HG03045 (cell line): Measurements from ENCODE around the gene SEMG1.

Source experiments
- ATAC-seq: cut with Tn5 transposase; IDR thresholded peaks from one replicate; pipeline ENCODE4 v1.9.1; 2021; ENCODE audit warnings: mild to moderate bottlenecking, moderate library complexity; ENCODE audit not compliant: unreplicated experiment

The SEMG1 gene, protein sequence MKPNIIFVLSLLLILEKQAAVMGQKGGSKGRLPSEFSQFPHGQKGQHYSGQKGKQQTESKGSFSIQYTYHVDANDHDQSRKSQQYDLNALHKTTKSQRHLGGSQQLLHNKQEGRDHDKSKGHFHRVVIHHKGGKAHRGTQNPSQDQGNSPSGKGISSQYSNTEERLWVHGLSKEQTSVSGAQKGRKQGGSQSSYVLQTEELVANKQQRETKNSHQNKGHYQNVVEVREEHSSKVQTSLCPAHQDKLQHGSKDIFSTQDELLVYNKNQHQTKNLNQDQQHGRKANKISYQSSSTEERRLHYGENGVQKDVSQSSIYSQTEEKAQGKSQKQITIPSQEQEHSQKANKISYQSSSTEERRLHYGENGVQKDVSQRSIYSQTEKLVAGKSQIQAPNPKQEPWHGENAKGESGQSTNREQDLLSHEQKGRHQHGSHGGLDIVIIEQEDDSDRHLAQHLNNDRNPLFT

DNA sequence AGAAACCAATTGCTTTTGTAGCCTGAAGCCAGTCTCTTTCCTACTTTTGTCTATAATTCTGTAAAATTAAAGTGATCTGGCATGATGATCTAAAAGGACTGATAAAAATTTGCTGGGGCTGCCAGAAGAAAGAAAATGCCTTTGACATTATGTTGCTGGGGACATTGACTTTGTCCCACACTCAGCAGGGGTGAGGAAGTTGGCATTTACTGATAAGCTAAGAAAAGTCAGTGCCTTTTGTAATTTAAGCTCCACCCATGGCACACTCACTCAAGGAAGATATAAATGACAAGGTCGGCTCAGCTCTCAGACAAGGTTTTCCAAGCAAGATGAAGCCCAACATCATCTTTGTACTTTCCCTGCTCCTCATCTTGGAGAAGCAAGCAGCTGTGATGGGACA lies at the start of gene SEMG1:
Gene SEMG1, plus strand, starts transcription at position 309 of the 400 bp plus-strand sequence. Its CDS starts 21 bp downstream, at position 330.
- ATAC-seq, result no peak

DNA sequence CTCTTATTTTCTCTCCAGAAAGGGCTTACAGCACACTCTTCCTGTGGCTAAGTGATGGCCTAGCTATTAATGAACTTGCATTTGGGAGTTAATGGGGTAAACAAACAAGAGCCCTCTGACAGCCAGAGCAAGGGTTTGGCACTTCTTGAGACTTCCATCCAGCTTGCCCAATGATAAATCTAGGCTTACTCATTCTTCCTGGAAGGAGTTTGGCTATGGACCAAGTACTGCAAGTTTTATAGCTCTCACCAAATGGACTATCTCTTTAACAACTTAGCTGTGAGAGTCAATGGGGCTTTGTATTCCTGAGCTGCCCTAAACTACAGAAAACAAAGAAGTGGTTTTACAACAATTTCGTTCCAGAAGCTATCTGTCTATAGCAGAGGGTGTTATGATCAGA lies 48.9 kb upstream of the SEMG1 start:
- ATAC-seq, result no peak

DNA sequence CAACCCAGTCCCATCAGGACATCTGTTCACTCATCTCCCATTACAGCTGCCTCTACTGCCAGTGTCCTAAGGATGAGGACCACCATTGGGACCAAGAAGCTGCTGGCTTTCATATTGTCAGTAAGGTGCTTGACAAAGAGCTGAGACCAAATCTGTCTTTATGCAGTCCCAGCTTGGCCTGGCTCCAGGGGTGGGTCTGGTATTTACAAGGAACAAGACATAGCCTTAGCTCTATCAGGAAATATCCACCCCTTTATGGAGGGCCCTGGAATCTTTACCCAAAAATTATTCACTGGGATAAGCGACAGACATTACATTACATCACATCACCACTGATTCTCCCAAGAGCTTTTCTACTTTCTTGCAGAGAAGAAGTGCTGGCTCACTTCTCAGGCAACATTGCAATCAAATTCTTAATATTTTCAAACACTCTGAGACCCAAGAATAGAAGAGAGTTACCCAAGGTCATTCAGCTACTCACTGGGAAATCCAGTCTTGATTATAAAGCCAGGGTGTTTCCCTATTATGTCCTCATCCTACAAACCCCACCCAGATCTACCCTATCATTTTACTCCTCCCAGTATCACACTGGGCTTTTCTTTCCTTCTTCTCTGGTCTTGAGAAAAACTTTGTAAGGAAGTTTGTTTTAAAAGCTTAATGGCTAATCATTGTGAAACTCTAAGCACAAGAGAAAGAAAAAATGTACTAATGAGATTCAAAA lies 43.6 kb upstream of the SEMG1 start:
- no peak for ATAC-seq

DNA sequence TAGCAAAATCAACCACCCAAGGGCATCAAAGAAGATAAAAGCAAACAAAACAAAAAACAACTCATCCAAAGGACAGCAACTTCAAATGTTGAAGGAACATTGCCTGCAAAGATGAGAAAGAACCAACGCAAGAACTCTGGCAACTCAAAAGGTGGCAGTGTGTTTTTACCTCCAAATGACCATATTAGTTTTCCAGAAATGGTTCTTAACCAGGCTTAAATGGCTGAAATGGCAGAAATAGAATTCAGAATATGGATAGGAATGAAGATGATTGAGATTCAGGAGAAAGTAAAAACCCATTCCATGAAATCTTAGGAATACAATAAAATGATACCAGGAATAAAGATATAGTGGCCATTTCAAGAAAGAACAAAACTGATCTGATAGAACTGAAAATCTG lies 41.9 kb upstream of the SEMG1 start:
- ATAC-seq, result no peak

DNA sequence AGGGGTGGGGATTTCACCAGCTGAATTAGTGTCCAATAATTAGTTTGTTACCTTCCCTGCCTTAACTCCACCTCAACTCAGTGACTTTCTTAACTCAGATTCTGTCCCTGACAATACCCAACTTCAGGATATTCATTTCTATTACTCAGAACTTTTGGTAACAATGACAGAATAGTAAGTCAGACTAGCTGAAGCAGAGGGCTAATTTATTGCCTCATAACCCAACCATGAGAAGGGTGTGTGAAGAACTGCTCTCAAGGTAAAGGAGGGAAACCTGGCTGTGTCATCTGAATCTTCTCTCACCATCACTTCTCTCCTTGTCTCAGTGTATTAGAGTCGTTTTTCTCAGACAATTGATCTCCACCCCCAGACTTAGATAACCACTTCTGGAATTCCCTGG lies 33.3 kb upstream of the SEMG1 start:
- no peak for ATAC-seq

DNA sequence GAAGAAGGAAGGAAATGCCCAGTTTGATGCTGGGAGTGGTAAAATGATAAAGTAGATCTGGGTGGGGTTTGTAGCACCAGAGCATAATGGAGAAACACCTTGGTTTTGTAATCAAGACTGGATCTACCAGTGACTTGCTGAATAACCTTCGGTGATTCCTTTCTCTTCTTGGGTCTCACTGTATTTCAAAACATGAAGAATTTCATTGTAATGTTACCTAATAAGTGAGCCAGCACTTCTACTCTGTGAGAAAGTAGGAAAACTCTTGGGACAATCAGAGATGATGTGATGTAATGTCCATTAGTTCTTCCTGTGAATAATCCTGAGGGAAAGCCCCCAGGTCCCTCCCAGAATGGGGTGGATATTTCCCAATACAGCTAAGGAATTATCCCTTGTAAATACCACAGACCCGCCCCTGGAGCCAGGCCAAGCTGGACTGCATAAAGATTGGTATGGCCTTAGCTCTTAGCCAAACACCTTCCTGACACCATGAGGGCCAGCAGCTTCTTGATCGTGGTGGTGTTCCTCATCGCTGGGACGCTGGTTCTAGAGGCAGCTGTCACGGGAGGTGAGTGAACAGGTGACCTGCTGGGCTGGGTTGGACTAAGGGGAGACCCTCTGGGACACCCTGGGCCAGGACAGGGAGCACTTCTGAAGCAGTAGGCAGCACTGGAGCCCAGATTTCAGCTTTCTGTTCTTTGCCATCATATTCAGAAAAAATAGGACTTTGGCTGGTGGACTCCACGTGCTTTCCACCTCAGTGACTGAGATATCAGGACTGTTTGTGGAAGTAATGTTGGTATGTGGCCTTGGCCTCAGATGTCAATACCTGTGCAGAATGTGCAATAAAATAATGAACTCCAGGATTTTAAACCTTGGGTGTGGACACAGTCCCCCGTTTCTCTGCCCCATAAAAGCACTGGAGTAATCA lies 32.1 kb upstream of the SEMG1 start, which contains the start of gene PI3:
Gene PI3, plus strand, starts transcription at position 469 of the 931 bp plus-strand sequence. Its CDS starts 21 bp downstream, at position 490.
- ATAC-seq, result no peak

DNA sequence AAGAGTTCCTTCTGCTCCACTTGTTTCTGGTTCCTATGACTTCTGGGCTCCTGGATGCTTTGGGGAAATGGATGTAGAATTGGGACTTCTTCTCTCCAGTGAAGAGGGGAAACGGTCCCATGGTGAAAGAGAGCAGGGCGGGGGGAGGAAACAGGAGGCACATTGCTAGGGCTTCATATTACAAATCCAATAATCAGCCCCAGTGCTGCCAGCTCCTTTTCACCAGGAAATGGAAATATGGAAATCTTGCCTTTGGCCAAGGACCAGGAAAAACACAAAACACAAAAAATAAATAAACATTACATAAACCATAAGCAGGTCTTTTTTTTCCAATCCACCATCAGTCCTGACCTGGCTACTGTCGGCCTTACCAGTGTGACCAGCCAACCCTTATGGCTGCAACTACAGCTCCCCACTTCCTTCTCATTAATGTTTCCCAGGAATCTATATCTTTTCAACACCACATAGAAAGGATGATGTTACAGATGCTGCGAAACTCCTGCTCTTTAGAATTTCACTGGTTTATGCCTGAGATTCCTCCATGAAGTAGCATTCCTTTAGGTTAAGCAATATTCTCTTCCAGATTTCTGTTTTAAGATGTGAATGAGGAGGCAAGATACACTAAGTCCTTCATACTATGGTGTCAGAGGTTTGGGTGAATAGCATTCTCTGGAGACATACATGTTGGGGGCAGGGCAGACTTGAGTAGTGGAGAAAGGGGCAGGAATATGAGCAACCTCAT lies 30.1 kb upstream of the SEMG1 start:
- ATAC-seq, result no peak

DNA sequence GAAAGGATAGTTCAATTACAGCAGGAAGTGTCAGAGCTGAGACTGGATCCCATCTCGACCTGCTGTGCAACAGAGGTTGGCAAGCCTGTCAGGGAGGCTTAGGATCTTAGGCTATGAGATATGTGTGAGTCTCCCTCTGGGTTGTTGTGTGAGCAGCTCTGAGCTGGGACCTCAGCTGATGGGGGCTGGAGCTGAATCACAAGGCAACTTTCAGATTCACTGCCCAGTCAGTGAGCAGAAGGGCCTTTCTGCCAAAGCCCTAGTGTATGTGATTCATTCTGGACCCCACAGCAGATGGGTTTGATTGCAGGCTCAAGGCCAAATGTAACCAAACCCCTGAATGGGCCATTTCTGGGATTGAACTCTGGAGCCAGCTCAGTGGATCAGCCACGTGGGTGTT lies 27.7 kb upstream of the SEMG1 start:
- ATAC-seq, result no peak

DNA sequence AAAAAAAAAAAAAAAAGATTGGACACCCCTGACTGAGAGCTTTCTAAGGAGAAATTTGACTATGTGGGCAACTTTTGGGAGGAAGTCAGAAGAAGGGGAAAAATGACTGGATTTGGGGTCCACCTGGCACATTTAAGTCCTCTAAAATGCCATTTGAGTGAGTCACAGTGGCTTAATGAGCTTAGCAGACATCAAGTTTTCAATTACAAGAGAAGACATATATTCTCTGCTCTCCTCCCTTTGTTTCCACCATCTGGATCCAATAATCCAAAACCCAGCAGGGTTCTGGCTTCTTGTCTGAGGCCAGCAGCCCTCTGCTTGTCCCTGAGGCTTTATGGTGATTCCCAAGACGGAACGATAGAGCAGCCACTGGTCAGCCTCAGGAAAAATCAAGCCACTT lies 25.2 kb upstream of the SEMG1 start:
- no peak for ATAC-seq

DNA sequence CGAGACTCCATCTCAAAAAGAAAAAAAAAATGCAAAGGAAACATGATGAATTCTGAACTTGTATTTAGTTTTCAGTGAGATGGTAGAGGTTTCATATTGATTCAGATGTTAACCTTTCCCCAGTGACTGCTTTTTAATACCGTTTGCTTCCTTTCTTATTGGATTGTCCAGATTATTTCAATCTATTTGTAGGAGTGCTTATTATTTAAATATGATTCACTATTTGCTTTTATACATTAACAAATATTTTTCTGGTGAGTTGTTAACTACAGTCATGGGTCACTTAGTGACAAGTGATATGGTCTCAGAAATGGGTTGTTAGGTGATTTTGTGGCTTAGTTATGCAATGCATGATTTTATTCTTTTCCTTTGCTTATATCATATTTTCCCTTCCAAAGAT lies 23.7 kb upstream of the SEMG1 start:
- no peak for ATAC-seq

DNA sequence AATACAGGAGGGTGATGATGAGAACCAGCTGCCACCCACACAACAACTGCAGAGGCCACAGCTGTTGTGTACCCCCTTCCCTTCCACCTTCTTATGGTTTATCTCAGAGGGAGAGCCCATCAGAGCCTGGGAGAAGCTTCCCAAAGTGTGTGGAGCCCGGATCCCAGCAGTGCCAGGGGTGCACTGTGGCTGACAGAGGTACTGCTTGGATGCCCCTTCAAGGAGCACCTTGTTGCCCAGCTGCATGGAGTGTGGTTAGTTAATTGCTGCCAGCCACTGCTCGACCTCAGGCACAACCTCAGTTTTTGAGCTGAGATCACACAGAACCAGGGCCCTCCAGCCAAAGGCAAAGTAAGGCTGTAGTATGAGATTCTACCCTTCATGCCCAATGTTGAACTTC lies 19.1 kb upstream of the SEMG1 start:
- no peak for ATAC-seq

DNA sequence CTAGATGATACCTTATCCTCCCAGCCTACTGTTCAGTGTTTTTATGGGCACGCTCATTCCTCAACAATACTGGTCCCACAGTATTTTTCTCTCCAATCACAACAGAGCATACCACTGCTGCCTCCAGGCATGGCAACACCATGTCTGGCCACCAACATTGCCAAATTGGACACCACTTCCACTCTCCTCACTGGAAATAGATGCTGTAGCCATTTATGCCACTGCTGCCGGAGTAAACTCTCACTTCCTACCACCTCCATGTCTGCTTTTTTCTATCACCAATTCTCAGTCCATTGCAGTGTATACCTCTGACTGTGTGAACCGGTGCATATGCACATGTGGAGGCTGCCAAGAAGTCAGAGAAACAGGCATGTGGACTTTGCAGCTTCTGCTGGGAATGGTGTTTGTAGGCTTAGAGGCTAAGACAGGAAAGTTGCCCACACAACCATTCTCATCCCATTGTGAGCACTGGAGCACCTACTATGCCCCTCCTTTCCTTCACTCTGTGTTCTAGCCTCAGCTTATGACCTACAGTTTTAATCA lies 17.7 kb upstream of the SEMG1 start:
- no peak for ATAC-seq

DNA sequence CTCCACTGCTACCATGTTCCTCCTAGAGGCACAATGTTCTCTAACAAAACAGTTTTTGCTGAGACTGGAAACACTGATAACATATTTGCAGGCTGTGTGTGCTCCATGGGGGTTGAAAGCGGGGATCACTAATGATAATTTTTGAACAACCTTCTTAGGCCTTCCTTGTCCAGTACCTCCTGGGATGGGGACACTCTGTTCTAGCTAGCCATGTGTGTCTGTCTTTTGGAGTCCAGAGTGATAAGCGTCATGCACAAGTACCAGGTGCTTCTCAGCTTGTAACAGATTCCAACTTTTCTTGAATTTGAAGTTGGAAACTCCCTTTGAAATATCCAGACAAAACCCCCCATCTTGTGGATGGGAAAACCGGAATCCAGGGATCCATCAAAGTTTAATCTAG lies 17.0 kb upstream of the SEMG1 start:
- ATAC-seq, result no peak

DNA sequence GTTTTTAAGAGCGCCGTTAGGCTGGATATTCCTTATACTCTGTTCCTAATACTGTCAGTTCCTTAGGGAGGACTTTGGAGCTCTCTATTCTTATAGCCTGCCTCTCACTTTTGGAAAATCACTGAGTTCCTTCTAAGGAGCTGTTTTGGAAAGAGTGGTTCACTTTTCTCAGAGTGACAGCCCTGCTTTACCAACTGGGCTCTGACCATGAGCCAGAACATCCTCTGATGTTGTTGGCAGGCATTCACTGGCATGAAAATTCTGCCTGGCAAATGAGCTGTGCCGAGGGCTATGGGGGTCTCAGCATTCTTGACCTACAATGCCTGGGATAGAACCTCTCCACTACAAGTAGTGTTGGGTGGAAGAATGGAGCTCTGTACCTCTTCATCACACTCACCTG lies 14.9 kb upstream of the SEMG1 start:
- ATAC-seq, result no peak

DNA sequence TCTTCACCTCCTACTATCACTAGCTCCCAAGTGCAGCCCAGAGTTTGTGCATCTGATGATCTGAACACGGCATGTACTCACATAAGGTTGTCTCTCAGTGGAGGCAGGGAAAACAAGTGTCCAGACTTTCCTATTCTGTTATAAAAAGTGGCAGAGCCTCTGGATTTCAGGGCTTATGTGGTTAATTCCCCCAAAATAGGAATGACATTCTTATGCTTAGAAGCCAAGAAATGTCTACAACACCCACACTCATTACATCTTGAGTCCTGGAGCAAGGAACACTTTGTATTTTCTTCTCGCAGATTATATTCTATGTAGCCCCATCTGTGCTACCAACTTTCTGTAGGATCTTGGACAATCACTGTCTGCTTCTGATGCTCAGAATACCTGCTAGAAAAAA lies 13.5 kb upstream of the SEMG1 start:
- ATAC-seq, result no peak

DNA sequence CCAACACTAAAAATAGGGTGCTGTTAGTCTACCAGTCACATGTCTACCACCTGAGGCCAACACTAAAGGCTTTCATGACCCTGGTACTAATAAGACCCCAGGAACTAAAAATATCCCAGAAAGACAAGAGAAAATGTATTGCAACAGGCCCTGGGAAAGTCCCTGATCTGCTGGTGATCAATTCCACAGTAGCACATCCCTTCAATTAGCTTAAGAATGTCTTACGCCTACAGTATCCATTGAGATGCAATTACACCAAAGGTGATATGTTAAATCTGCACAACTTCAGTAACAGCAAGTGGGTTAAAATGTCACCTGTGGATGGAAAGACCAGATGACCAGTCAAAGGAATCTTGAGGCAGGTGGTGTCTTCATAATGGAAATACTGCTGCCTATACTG lies 3.1 kb downstream of the SEMG1 start:
- no peak for ATAC-seq

DNA sequence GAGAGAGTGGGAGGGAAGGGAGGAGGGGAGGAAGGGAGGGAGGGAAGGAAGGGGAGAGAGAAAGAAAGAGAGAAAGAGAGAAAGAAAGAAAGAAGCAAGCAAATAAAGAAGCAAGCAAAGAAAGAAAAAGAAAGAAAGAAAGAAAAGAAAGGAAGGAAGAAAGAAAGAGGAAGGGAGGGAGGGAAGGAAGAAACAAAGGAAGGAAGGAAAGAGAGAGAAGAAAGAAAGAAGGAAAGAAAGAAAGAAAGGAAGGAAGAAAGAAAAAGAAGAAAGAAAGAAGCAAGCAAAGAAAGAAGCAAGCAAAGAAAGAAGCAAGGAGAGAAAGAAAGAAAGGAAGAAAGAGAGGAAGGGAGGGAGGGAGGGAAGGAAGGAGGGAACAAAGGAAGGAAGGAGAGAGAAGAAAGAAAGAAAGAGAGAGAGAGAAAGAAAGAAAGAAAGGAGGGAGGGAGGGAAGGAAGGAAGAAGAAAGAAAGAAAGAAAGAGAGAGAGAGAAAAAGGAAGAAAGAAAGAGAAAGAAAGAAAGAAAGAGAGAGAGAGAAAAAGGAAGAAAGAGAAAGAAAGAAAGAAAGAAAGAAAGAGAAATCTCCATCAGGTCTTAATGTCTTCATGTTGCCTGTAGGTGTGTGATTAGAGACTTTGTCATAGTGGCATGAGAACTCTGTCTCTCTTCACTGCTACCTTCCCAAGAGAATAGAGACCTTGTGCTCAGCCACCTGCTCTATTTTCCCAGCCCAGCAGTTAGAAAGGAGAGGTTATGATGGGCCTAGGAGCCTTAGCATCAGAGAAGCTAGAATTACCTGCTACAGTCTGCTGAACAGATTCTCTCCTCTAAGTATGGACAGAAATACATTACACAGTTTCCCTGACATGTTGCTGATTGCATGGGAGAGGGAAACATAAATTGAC lies 5.0 kb downstream of the SEMG1 start:
- no peak for ATAC-seq

DNA sequence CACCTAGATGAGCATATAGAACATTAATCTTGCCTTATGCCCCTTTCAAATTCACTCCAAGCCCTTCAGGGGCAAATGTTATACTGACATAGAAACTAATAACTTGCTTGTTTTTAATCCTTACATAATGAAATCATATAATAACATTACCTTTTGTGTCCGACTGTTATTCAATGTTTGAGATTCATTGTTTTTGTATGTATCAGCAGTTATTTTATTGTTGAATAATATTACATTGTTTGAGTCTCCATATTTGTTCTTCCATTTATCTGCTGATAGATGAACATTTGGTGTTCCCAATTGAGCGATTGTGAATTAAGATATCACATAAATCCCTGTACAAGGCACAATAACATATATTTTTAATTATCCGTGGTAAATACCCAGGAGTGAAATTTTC lies 6.0 kb downstream of the SEMG1 start:
- no peak for ATAC-seq

DNA sequence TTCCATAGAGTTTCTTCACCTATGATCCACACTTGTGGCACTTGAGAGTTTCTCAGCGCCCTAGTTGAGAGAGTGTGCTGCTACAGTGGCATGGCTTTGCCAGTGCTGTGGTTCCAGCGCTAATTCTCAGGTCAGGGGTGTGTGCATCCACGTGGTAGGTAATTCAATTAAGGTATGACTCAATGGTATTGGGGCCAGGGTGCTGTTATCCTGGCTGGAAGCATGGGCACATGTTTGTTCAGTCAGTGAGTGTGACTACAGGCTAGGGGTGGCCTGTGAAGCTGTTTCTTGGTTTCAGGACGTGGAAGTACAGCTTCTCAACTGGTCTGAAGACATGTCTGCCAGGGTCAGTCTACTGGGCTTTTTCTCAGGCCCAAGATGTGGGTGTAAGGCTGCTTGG lies 11.3 kb downstream of the SEMG1 start:
- ATAC-seq, result no peak
